PC-9 (cell line): ENCODE results near the gene CEP131. TPM values are rescaled to one million over a fixed set of nuclear protein-coding genes. Genes with fewer than 3 reads are reported as not detected.
A peak's percentile ranks its signal among the peaks of the same experiment; 100 is the strongest.

Experiments used
- BruUV-seq: library from RNA; stranded (reverse); fragments of 400-500 nt; replicated peaks from 2 replicates; lab custom pipeline; 2021; lab: Mats Ljungman, UMichigan
- CTCF ChIA-PET: fragments of 300-600 bp; sonication (Branson Sonifier 250); formaldehyde crosslinking; loops from one replicate; lab custom pipeline; 2022; ENCODE audit warnings: antibody characterized with exemption; lab: Charles Lee
- POLR2A ChIA-PET: fragments of 300-600 bp; sonication (Branson Sonifier 250); formaldehyde crosslinking; loops from one replicate; lab custom pipeline; 2022; ENCODE audit warnings: antibody characterized with exemption; ENCODE audit not compliant: unreplicated experiment; lab: Charles Lee
- DNase-seq, 2 experiments: peaks; one replicate each; pipeline versions ENCODE4 v3.0.0 to v3.0.0-alpha.2; 2015 to 2022; ENCODE audit warnings: mixed read lengths in 1 of 2
- H2AFZ ChIP-seq: fragments of 200-600 bp; sonication (generic); 2 replicates; pipeline ENCODE4 v1.8.1; 2017; ENCODE audit warnings: antibody characterized with exemption
- H3F3A ChIP-seq: fragments of 200-600 bp; sonication (generic); 2 replicates; pipeline ENCODE4 v1.8.1; 2017; ENCODE audit warnings: antibody characterized with exemption, mild to moderate bottlenecking, low read depth; ENCODE audit not compliant: insufficient read depth
- H3K27ac ChIP-seq: fragments of 200-600 bp; sonication (generic); 2 replicates; pipeline ENCODE4 v1.6.1; 2016; ENCODE audit warnings: mixed run types
- H3K27me3 ChIP-seq: fragments of 200-600 bp; sonication (generic); 2 replicates; pipeline ENCODE4 v1.6.1; 2016; ENCODE audit warnings: low read depth, mixed run types; ENCODE audit not compliant: insufficient read depth
- H3K36me3 ChIP-seq: fragments of 200-600 bp; sonication (generic); 2 replicates; pipeline ENCODE4 v1.6.1; 2016; ENCODE audit warnings: low read depth, mixed run types
- H3K4me1 ChIP-seq: fragments of 200-600 bp; sonication (generic); replicated peaks from 2 replicates; pipeline ENCODE4 v1.6.1; 2016; ENCODE audit warnings: mixed run types; ENCODE audit not compliant: insufficient read depth
- H3K4me2 ChIP-seq: fragments of 200-600 bp; sonication (generic); 2 replicates; pipeline ENCODE4 v1.6.1; 2017; ENCODE audit warnings: mixed run types
- H3K4me3 ChIP-seq: fragments of 200-600 bp; sonication (generic); 2 replicates; pipeline ENCODE4 v1.6.1; 2016; ENCODE audit warnings: mixed run types
- H3K79me2 ChIP-seq: fragments of 200-600 bp; sonication (generic); 2 replicates; pipeline ENCODE4 v1.6.1; 2017; ENCODE audit warnings: low read depth, mixed run types
- H3K9me2 ChIP-seq: fragments of 200-600 bp; sonication (generic); 2 replicates; pipeline ENCODE4 v1.8.1; 2017; ENCODE audit warnings: mild to moderate bottlenecking; ENCODE audit not compliant: insufficient read depth
- H3K9me3 ChIP-seq: fragments of 200-600 bp; sonication (generic); 2 replicates; pipeline ENCODE4 v1.8.1; 2016; ENCODE audit warnings: low read depth; ENCODE audit not compliant: insufficient read depth
- H4K20me1 ChIP-seq: fragments of 200-600 bp; sonication (generic); 2 replicates; pipeline ENCODE4 v1.8.1; 2017; ENCODE audit not compliant: insufficient read depth
- CTCF ChIP-seq: fragments of 200-600 bp; sonication (generic); conservative IDR thresholded peaks from 2 replicates; pipeline ENCODE4 v1.6.1; 2017; ENCODE audit warnings: mixed run types, antibody characterized with exemption, mild to moderate bottlenecking, moderate library complexity
- EZH2 ChIP-seq: fragments of 200-600 bp; sonication (generic); IDR thresholded peaks from 2 replicates; pipeline ENCODE4 v1.8.0; 2017; ENCODE audit warnings: antibody characterized with exemption, low read depth
- intact Hi-C: fragments of 100-400 bp; cut with micrococcal nuclease; formaldehyde crosslinking; loops from one replicate; pipeline ENCODE4 v1.10.0; 2022; ENCODE audit not compliant: unreplicated experiment
- total RNA-seq: library from RNA; stranded (reverse); gene quantifications from 2 replicates; pipeline ENCODE4 v1.2.3, GENCODE V29; 2021

CEP131 gene
- total RNA-seq, 1 experiment from 2014 or later = 24.4 TPM

- Histone ChIP-seq H3K79me2 (no peaks in the 10 kb centered on the region), H3K27me3 (no peaks in the 10 kb centered on the region), H3K9me2 (no peaks in the 10 kb centered on the region), H3K36me3 (no peaks in the 10 kb centered on the region), H3K27ac (no peak overlapping the region), H4K20me1 (no peaks in the 10 kb centered on the region), H3K4me2 (peak overlapping the region; percentile 46; the same call in 1 of the 2 replicates), H3F3A (no peaks in the 10 kb centered on the region), H2AFZ (no peak overlapping the region), H3K4me3 (no peak overlapping the region), H3K4me1 (peaks cover 7% of the 10 kb centered on the region; the same call in 1 of the 2 replicates), H3K9me3 (no peaks in the 10 kb centered on the region)
- TF ChIP-seq CTCF (no peak), EZH2 (no peak)
- CTCF ChIA-PET = interaction anchor here (1.0 kb wide), 1 partner anchor 95 kb away, joined by 4 read pairs; no protein-coding TSS in a partner anchor
- intact Hi-C loops = no loop called here
- no TSS peak for BruUV-seq
- POLR2A ChIA-PET = no interaction called here
- DNase-seq = peak; percentile 36 to 72
Observed at GRCh38 chr17:81192386-81193050, 30.2 kb downstream of the CEP131 start.

- Histone ChIP-seq H3K27me3 (no peaks in the 10 kb centered on the region), H3K4me3 (no peak overlapping the region), H3K9me3 (no peaks in the 10 kb centered on the region), H2AFZ (no peak overlapping the region), H4K20me1 (no peaks in the 10 kb centered on the region), H3K79me2 (no peaks in the 10 kb centered on the region), H3K4me1 (peaks cover 7% of the 10 kb centered on the region; the same call in 1 of the 2 replicates), H3K27ac (no peak overlapping the region), H3F3A (no peaks in the 10 kb centered on the region), H3K4me2 (no peak overlapping the region), H3K36me3 (no peaks in the 10 kb centered on the region), H3K9me2 (no peaks in the 10 kb centered on the region)
- BruUV-seq = no TSS peak
- ChIA-PET POLR2A (no interaction called here), CTCF (interaction anchor here (1.0 kb wide), 1 partner anchor 94 kb away, joined by 4 read pairs; no protein-coding TSS in a partner anchor)
- no peak for DNase-seq
- intact Hi-C loops = no loop called here
- no peak for TF ChIP-seq EZH2
Observed at GRCh38 chr17:81191646-81192045, 31.1 kb downstream of the CEP131 start.

- Histone ChIP-seq H3K4me2 (no peak overlapping the region), H3F3A (no peaks in the 10 kb centered on the region), H4K20me1 (no peaks in the 10 kb centered on the region), H2AFZ (no peak overlapping the region), H3K27me3 (no peaks in the 10 kb centered on the region), H3K79me2 (no peaks in the 10 kb centered on the region), H3K9me3 (no peaks in the 10 kb centered on the region), H3K4me3 (no peak overlapping the region), H3K4me1 (peaks cover 7% of the 10 kb centered on the region; the same call in 1 of the 2 replicates), H3K9me2 (no peaks in the 10 kb centered on the region), H3K36me3 (no peaks in the 10 kb centered on the region), H3K27ac (no peak overlapping the region)
- TF ChIP-seq EZH2 (no peak), CTCF (no peak)
- DNase-seq = no peak
- POLR2A ChIA-PET = no interaction called here
- BruUV-seq = no TSS peak
- intact Hi-C loops = no loop called here
- CTCF ChIA-PET = interaction anchor here (0.6 kb wide), 1 partner anchor 184 kb away, joined by 3 read pairs; no protein-coding TSS in a partner anchor
Observed at GRCh38 chr17:81191116-81191515, 31.6 kb downstream of the CEP131 start.
